NCI-H146 treated with DMSO at 0.1 percent for 48 hours (cell line): ENCODE results near the gene PRODH.
"Not testable (repeated sequence)": the region's sequence is repeated elsewhere in the genome, so short reads cannot be mapped to it uniquely, and the experiment has no call there.

Experiments used
- DNase-seq: peaks from one replicate; lab custom pipeline; 2025; ENCODE audit not compliant: unreplicated experiment; lab: John Stamatoyannopoulos, UW

Gene PRODH, protein sequence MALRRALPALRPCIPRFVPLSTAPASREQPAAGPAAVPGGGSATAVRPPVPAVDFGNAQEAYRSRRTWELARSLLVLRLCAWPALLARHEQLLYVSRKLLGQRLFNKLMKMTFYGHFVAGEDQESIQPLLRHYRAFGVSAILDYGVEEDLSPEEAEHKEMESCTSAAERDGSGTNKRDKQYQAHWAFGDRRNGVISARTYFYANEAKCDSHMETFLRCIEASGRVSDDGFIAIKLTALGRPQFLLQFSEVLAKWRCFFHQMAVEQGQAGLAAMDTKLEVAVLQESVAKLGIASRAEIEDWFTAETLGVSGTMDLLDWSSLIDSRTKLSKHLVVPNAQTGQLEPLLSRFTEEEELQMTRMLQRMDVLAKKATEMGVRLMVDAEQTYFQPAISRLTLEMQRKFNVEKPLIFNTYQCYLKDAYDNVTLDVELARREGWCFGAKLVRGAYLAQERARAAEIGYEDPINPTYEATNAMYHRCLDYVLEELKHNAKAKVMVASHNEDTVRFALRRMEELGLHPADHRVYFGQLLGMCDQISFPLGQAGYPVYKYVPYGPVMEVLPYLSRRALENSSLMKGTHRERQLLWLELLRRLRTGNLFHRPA

DNA sequence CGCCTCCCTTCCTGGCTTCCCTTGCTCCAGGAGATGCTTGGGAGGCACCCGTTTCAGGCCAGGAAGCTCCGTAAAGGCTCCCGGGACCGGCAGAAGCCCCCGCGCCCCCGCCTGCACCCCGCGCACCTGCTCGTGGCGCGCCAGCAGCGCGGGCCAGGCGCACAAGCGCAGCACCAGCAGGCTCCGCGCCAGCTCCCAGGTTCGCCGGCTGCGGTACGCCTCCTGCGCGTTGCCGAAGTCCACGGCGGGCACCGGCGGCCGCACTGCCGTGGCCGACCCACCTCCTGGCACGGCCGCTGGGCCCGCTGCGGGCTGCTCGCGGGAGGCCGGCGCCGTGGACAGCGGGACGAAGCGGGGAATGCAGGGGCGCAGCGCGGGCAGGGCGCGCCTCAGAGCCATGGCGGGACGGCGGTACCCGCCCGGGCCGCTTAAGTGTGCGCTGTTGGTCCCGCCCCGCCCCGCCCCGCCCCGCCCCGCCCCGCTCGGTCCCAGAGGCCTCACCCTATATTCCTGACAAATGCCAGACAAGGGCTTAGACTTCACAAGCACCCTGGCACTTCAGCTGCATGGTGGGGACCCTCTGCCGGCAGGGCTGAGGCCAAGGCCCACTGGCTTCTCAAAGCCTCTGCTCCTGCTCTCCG, at the start of gene PRODH:
PRODH (minus strand) TSS at position 405 of the 641 bp plus-strand sequence; CDS start at position 399, 6 bp downstream.
- DNase-seq = no peak

DNA sequence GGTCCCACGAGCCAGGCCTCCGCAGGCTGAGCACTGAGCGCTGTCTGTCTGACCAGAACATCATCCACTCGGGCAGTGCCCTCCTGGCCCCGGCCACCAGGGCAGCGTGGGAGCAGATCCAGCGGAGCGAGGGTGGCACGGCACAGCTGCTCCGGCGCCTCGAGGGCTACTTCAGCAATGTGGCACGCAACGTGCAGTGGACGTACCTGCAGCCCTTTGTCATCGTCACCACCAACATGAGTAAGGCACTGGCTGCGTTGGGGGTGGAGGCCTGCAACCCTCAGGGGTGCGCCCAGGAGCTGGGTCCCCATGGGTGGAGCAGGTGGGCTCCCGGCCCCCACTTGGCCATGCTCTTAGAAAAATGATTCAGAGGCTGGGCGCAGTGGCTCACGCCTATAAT, 49.7 kb upstream of the PRODH start:
- DNase-seq = no peak

DNA sequence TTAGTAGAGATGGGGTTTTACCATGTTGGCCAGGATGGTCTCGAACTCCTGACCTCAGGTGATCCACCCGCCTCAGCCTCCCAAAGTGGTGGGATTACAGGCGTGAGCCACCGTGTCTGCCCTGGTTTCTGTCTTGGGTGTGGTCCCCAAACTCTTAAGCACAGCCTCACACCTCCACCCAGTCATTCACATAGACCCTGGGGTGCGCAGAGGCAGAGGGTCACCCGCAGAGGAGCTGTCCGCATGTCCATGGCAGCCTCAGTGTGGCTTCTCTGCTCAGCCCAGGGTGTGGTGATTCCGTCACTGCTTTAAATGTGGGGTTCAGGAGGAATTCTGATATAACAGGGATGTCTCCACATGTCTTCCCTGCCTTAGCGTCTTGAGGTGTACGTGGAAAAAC, 48.5 kb upstream of the PRODH start:
- DNase-seq = no peak

DNA sequence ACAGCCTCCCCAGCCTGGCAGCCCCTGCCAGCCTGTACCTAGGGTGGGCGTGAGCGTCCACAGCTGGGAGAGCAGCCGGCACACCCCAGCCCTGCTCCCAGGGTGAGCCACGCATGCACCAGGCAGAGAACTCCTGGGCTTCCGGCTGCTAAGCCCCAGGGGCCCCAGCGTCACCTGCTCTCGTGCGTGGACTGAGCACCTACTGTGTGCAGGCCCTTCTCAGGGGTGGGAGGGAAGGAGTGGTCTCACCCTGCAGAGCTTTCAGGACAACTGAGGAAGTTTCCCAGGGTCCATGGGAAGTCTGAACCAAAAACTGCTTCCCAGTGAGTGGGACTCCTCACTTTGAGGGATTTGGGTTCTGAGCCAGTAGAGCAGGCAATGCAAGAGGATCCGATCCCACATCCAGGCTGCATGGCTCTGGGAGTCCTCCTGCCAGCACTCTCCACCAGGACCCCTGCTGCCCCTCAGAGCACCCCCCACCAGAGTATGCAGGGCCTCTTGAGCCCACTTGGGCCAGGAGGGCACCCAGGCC, 47.1 kb upstream of the PRODH start:
- DNase-seq = no peak

DNA sequence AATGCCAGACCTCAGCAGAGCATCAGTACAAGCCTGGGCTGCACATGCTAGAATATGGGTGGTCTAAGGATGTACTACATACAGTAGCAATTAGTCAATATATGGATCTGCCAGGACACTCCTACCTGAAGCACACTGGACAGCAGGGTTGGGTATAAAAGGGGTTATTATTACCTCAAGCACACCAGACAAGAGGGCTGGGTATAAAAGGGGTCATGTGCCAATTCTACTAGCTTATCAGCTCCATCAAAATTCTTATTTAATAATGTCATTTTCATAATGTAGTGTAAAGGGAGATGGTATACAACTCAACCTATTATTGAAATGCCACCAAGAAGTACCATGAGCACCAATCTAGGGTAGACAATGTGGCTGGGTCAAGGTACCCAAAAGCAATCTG, 44.7 kb upstream of the PRODH start:
- no peak for DNase-seq

DNA sequence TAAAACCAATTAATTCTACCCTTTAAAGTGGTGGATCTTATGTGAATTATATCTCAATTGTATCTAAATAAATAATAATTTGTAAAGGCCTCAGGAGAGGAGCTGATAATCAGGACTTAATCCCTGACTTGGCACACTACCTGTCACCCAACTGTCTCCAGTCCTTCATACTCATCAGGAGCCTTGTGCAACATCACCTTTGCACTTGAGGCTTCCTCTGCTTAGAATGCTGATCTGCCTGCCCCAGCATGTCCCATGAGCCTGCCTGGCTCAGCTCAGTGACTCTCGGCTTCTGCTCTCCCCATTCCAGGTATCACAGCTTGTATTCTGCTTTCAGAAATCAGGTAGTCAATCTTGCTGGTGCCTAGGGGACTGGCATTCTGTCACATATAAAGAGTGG, 43.9 kb upstream of the PRODH start:
- DNase-seq = no peak

DNA sequence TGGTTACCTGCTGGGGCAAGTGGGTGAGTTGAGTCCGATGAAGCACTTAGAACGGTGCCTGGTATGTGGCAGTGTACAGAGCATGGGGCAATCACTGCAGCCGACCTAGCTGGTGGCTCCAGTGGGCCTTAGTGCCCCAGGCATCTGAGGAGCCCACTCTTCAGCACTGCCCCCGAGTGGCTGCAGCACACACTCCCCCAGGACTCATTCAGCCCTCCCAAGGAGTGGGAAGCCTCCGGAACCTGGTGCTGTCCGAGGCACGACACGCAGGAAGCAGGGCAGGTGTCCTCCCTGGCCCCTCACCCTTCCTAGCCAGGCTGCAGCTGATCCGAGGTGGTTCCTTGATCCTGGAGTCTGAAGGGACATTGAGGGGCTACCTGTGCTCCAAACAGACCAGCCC, 42.4 kb upstream of the PRODH start:
- no peak for DNase-seq

DNA sequence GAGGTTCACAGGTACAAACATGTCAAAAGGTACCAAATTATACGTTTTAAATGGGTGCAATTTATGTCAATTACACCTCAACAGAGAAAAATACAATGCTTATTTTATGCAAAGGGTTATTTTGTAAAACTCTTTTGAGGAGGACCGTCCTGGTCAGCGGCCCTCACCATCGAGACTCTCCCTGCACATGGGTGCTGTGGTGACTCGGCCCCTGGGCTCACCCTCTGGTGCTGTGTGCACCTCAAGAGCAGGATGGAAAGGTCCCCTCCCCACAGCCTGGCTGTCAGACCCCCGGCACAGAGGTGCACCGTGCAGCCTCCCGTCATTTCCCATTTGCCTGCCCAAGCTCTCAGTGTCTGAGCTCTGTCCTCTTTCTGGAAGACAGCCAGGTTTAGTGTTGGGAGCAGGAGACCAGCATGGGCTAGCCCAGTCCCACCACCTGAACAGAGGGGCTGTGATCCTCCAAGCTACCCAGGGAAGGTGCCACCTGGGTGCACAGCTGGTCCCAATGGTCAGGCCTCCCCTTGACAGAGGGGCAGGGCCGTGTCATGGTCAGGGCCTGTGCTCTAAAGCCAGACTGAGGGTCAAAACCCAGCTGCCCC, 41.8 kb upstream of the PRODH start:
- no peak for DNase-seq

DNA sequence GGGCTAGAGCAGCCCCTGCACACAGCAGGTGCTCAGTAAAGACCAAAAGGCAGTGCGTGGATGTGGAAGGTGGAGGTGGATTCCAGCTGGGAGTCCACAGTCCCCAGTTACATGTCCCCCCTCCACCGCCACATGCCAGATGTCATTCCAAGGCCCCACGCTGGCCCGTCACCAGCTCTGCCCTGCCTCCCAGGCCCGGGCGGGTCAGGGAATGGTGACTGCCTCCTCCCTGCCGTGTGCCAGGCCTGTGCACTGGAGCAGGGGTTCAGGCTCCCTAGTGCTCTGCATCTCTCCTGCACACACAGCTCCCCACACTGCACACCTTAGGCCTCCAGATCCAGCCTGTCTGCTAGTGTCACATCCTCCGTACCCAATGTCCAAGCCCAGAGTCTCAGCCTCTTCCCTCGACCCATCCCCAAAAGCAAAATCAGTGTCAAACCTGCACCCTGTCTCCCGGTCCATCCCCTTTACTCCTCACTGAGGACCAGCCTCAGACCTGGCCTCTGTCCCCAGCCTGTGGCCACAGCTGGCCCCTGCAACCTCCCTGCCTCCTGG, 40.2 kb upstream of the PRODH start:
- no peak for DNase-seq

DNA sequence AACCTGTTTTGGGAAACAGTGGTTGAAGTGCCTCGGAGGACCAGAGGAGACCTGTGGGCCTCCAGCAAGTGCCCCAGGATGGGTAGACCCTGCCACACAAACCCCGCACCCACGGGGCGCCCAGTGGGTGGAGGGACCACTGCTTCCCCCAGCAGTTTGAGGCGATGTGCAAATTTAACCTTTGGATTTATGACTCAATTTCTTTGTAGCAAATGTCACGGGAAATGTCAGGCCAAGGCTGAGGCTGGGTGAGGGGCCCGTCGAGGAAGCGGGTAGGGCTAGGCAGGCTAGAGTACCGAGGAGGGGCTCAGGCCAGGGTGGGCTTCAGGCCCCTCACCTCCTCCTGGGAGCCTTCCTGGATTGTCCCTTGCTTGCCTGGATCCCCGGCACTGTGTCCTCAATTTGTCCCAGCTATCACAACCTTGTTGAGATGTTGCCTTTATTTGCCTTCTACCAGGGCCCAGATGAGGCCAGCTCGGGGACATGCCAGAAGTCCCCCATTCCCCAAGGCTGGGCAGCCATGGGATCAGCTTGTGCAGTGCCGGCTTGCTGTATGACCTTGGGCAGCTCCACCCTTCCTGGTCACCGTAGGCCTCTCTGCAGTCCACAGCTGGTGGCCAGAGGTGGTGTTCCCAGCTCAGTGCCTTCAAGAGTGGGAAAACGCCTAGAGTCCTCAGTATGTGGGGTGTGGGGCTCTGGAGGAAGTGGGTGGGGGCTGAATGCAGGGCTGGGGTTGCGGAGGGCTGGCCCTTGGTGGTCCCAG, 39.5 kb upstream of the PRODH start:
- no peak for DNase-seq

DNA sequence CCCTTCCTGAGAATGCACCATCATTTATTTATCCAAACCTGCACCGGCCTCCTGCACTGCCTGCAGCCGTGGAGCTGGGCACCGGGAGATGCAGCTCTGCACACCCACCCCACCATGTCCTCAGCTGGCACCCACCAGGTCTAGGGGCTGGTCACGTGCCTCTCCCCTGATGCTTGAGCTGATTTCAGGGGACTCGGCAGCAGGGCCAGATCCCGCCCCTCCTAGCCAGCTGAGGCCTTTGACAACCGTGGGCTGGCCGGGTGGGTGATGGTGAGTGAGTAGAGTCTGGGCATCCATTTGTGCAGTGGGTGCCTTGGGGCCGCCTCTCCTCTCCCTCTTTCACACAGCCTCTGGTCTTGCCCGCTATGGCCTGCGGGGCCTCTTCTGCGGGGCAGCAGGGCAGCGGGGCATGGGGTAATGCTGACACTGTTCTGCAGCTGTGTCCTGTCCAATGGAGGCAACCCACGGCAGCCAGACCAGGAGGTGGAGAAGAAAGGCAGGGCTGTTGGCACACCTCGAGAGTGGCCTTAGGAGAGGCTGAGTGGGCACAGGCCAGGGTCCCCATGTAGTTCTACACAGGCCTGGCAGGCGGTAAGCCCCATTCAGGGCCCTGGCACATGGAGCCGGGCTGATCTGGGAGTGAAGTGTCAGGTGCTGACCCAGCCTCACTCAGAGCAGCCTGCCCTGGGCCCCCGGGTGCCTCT, 38.5 kb upstream of the PRODH start:
- DNase-seq = no peak

DNA sequence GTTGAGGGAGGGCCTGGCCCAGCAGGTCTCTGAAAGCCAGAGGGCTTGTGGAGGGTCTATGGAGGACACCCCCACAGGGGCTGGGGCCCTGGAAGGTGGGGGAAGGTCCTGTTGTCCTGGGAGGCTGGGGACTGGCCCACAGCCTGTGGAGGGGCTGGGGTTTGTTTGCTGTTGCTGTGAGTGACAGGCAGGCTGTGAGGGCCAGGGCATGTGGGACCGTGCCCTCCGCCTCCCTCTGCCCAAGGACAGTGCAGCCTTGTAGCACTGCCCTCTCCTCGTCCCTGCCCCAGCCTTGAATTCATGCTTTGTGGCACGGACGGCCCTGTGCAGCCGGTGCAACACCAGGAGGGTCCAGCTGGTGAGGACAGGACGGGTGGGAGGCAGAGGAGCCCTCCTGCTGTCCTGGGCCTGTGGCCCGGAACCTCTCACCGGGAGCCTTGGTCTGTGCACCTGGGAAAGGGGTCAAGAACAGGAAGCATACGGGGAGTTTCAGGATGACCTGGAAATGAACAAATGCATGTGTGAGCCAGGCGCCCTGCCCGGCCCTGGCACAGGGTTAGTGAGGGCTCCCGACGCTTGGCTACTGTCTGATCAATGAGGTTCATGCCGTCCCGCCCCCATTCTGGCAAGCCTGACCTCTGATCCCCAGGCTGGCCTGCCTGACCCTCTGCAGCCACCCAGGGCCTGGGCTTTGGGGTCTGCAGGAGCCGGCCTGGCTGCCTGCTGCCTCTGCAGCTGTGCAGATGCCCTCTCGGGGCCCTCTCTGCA, 37.4 kb upstream of the PRODH start:
- DNase-seq = no peak

DNA sequence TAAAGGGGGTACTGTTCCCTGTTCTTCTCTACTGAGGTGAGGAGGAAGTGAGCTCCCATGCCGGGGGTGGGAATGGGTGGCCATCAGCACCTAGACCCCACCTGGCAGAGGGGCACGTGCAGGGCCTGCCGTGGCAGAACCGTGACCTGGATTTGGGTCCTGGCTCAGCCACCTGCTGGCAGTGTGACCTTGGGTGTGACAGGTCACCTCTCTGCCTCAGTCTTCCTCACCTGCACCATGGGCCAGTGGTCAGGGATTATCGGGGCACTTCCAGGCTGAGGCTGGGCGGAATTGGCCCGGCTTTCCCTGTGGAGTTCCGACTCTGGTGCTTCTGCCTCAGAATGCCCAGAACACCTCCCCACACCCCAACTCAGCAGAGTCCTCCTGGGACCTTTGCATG, 36.5 kb upstream of the PRODH start:
- DNase-seq = not testable (repeated sequence)

DNA sequence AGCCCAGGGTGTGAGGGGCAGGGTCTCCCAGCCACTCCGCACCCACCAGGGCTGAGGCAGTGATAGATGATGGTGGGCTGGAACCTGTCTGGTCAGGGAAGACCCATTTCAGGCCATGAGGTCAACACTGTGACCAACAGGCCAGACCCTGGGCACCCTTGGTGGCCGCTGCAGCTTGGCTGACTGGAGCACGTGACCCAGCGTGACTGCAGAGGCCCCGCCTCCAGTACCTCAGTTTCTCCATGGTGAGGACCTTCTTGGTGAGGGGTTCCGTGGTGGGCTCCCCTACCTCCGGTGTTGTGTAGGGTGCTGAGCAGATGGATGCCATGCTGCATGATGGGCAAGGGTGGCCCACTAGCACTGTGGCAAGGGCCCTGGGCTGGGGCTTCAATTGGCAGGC, 35.9 kb upstream of the PRODH start:
- not testable (repeated sequence) for DNase-seq

DNA sequence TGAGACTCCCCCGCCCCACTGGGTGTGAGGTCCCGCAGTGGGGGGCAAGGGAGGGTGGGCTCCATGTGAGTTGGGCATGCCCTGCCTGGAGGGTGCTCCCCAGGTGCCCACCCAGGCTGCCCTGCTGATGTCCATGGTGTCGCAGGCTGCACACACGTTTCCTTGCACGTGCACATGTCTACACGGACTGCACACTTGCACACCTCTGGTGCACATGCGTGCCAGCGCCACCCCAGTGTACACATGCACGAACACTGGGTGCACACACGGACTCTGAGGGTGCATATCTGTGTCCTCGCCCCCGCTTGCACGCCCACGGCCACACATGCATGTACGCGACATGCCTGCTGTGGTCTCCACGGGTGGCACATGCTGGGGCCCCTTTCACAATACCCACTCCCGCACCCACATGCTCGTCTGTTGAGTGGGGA, 35.2 kb upstream of the PRODH start:
- no peak for DNase-seq

DNA sequence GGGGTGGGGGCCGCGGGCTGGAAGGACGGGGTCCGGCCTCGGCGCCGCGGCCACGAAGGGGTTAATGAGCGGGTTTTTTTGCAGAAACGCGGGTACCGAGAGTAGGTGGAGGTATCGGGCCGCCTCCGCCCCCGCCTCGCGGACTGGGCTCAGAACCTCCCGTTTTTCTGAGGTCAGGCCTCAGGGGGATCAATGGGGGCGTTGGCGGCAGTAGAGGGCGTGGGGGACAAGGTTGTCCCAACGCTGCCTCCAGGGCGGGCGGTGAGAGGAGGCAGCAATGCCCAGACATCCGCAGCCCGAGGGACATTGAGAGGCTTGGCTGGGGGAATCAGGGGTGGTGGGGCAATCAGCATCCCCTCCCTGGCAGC, 34.8 kb upstream of the PRODH start:
- DNase-seq = no peak

DNA sequence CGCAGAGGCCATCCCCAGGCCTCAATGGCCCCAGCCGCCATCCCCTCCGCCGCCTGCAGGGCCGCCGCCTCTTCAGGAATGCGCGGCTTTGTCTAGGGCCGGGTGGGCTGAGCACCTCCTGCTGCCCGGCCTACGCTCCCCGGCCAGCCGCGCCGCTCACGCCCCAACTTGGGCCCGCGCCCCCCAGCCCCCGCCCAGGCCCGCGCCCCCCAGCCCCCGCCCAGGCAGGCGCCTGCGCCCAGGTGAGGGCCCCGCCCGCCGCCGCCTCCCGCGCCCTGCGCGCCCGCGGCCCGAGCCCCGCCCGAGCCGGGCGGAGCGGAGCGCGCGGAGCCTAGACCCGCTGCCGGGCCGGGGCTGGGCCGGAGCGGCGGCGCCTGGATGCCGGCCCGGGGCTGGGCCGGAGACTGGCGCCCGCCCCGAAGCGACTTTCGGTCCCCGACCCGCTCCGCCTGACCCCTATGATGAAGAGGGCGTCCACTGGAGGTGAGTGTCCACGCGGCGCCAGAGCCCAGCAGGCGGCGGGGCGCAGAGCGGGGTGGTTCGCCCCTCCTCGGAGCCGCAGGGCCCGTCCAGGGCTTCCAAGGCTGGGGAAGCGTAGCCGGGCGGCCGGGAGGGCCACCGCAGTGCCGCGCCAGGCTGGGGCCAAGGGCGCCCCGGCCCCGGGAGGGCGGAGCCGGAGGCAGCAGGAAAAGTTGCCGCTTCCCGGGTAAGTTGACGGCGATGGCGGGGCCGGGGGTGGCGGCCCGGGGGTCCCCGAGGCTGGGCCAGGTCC, 34.3 kb upstream of the PRODH start:
- no peak for DNase-seq

DNA sequence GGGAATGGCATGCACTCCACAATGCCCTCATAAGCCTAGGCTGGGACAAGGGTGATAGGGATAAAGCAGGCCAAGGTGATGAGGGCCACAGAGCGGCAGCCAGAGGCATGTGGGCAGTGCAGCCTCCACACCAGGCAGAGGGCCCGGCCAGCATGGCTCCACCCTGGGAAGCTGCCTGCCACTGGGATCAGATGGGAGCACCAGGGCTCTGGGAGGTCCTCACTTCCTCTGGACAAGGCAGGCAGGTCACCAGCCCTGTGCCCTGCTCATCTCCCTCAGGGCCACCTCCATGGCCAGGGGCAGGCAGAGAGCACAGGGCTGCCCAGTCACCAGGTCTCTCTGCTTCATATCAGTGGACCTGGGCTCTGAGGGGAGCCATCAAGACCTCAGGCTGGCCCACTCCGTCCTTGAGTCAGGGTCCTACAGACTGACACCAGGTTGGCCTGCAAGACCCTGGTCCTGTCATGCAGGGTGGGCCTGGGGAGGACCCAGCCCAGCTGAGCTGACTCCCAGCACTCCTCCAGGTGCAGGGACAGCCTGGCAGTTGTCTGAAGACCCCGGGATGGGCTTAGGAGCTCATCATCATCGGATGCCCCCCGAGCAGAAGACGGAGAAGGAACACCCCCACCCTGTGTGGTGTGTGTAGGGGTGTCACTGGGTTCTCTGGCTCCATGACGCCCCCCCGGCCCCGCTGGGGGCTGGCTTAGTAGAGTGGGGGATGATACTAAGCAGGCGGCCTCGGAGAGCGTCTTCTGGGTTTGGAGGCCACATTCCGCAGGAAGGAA, 33.3 kb upstream of the PRODH start:
- DNase-seq = not testable (repeated sequence)
